DOHH2 (cell line): ENCODE measurements around the gene CDS2.

Experiments used
- H3F3A ChIP-seq: fragments of 200-600 bp; sonication (generic), shearing (Covaris generic); 2 replicates; pipeline ENCODE4 v1.6.0; 2016; ENCODE audit warnings: antibody characterized with exemption, mild to moderate bottlenecking; ENCODE audit not compliant: control insufficient read depth, insufficient read depth
- H3K27ac ChIP-seq: fragments of 200-600 bp; sonication (generic); 2 replicates; pipeline ENCODE4 v1.5.1; 2014; ENCODE audit warnings: low read depth, mild to moderate bottlenecking, low read length, moderate library complexity
- H3K27me3 ChIP-seq: fragments of 200-600 bp; sonication (generic); 2 replicates; pipeline ENCODE4 v1.6.1; 2014; ENCODE audit warnings: mild to moderate bottlenecking, low read length, mixed read lengths; ENCODE audit not compliant: control insufficient read depth
- H3K36me3 ChIP-seq: fragments of 200-600 bp; sonication (generic); 2 replicates; pipeline ENCODE4 v1.6.1; 2014; ENCODE audit warnings: mild to moderate bottlenecking, low read length, moderate library complexity, mixed read lengths; ENCODE audit not compliant: control insufficient read depth
- H3K4me1 ChIP-seq: fragments of 200-600 bp; sonication (generic); 2 replicates; pipeline ENCODE4 v1.6.1; 2014; ENCODE audit warnings: mild to moderate bottlenecking, low read length, mixed read lengths; ENCODE audit not compliant: control insufficient read depth
- H3K4me2 ChIP-seq: fragments of 200-600 bp; sonication (generic); 2 replicates; pipeline ENCODE4 v1.6.0; 2014; ENCODE audit warnings: mild to moderate bottlenecking, low read length, moderate library complexity
- H3K4me3 ChIP-seq: fragments of 200-600 bp; sonication (generic); 2 replicates; pipeline ENCODE4 v1.5.1; 2014; ENCODE audit warnings: mild to moderate bottlenecking, low read length, mixed read lengths
- H3K79me2 ChIP-seq: fragments of 200-600 bp; sonication (generic); 2 replicates; pipeline ENCODE4 v1.6.1; 2014; ENCODE audit warnings: mild to moderate bottlenecking, low read length, mixed read lengths; ENCODE audit not compliant: control insufficient read depth
- H3K9me2 ChIP-seq: fragments of 200-600 bp; sonication (generic); replicated peaks from 2 replicates; pipeline ENCODE4 v1.6.1; 2014; ENCODE audit warnings: mild to moderate bottlenecking, low read length, mixed read lengths; ENCODE audit not compliant: control insufficient read depth
- H3K9me3 ChIP-seq: fragments of 200-600 bp; sonication (generic); 2 replicates; pipeline ENCODE4 v1.6.1; 2014; ENCODE audit warnings: antibody characterized with exemption, low read length, mixed read lengths; ENCODE audit not compliant: control insufficient read depth, insufficient read depth
- H4K20me1 ChIP-seq: fragments of 200-600 bp; sonication (generic); 2 replicates; pipeline ENCODE4 v1.6.0; 2014; ENCODE audit warnings: low read depth, mild to moderate bottlenecking, antibody characterized with exemption, low read length, moderate library complexity; ENCODE audit not compliant: control insufficient read depth, insufficient read depth
- EZH2phosphoT487 ChIP-seq: fragments of 200-600 bp; sonication (generic); IDR thresholded peaks from 2 replicates; pipeline ENCODE4 v1.6.1; 2017; ENCODE audit warnings: borderline replicate concordance, mild to moderate bottlenecking, antibody characterized with exemption, low read length, moderate library complexity, mixed read lengths
- TF ChIP-seq, protein P1 (sequence below): fragments of 200-600 bp; sonication (generic); IDR thresholded peaks from one replicate; pipeline ENCODE4 v1.5.1; 2014; ENCODE audit warnings: antibody characterized with exemption, mild to moderate bottlenecking, low read depth, low read length; ENCODE audit not compliant: poor library complexity, severe bottlenecking

Gene CDS2

DNA sequence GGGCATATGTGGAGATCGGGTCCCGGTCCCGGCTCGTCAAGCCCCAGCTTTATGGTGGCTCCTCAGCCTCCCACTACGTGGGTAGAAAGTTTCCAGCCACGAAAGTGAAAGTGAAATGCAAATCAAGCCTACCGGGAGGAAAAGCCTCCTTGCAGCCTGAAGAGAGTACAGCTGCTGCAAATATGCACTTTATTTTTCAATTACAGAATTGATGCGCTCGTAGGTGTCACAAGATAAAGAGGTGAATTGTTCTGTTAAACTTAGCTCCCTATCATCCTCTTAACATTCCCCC lies 6.7 kb upstream of the CDS2 start:
- H3K4me3 ChIP-seq = peak overlapping the region; percentile 82
- no peaks in the 10 kb centered on the region for H3K27me3 ChIP-seq
- H3K27ac ChIP-seq = peak overlapping the region; percentile 89
- peak overlapping the region; percentile 91 for H3K4me2 ChIP-seq
- H3K9me3 ChIP-seq = no peaks in the 10 kb centered on the region
- TF ChIP-seq, protein P1, sequence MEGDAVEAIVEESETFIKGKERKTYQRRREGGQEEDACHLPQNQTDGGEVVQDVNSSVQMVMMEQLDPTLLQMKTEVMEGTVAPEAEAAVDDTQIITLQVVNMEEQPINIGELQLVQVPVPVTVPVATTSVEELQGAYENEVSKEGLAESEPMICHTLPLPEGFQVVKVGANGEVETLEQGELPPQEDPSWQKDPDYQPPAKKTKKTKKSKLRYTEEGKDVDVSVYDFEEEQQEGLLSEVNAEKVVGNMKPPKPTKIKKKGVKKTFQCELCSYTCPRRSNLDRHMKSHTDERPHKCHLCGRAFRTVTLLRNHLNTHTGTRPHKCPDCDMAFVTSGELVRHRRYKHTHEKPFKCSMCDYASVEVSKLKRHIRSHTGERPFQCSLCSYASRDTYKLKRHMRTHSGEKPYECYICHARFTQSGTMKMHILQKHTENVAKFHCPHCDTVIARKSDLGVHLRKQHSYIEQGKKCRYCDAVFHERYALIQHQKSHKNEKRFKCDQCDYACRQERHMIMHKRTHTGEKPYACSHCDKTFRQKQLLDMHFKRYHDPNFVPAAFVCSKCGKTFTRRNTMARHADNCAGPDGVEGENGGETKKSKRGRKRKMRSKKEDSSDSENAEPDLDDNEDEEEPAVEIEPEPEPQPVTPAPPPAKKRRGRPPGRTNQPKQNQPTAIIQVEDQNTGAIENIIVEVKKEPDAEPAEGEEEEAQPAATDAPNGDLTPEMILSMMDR = no peak
- TF ChIP-seq EZH2phosphoT487 = no peak
- H3K9me2 ChIP-seq = no peaks in the 10 kb centered on the region
- H4K20me1 ChIP-seq = peaks cover 26% of the 10 kb centered on the region
- H3K36me3 ChIP-seq = peaks cover 43% of the 10 kb centered on the region
- peaks cover 50% of the 10 kb centered on the region for H3K79me2 ChIP-seq
- peaks cover 32% of the 10 kb centered on the region for H3K4me1 ChIP-seq
- H3F3A ChIP-seq = peaks cover 46% of the 10 kb centered on the region

GRCh38 chr20:5122873-5123260 lies 3.9 kb upstream of the CDS2 start:
- H3K4me2 ChIP-seq = no peak overlapping the region
- TF ChIP-seq EZH2phosphoT487 = no peak
- TF ChIP-seq, protein P1 = no peak

DNA sequence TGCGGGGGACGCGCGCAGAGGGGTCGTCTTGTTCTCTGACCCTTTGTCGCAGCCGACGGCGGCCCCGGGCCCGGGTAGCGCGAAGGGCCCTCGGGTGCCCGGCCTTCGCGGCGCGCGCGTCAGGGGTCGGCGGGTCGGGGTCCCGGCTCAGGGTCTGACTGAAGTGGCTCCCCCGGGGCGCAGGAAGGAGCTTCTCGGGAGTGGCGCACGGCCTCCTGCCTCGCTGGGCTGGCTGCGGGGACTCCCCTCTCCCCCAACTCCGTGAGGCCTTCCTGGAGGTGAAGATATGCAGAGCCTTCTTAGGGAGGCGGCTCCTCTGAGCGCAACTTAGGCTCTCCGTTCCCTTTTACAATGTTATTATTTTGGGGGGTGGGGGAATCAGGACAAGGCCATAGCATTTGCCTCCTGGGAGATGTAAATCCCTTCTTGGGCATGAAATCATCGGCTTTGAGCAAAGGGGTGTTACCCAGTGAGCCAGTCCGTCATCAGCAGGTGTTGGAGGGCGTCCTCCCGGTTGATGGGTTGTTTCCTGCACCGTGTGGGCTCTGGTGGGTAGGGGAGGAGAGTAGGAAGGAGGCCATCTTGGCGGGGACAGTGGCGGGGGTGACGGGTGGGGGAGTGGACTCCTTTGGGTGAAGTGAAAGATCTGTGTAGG lies 523 bp downstream of the CDS2 start:
- peak overlapping the region; percentile 72 for H3K27ac ChIP-seq
- H3K4me1 ChIP-seq = peaks cover 25% of the 10 kb centered on the region
- peaks cover 52% of the 10 kb centered on the region for H3K79me2 ChIP-seq
- H3F3A ChIP-seq = peaks cover 3% of the 10 kb centered on the region; the same call in 1 of the 2 replicates
- TF ChIP-seq, protein P1 = no peak
- no peak for TF ChIP-seq EZH2phosphoT487
- no peaks in the 10 kb centered on the region for H4K20me1 ChIP-seq
- peaks cover 3% of the 10 kb centered on the region for H3K36me3 ChIP-seq
- peak overlapping the region; percentile 86 for H3K4me2 ChIP-seq
- no peaks in the 10 kb centered on the region for H3K9me2 ChIP-seq
- no peaks in the 10 kb centered on the region for H3K27me3 ChIP-seq
- no peaks in the 10 kb centered on the region for H3K9me3 ChIP-seq
- peak overlapping the region; percentile 97 for H3K4me3 ChIP-seq

More at GRCh38 chr20:5122873-5123260, 3.9 kb upstream of the CDS2 start:
- Histone ChIP-seq H3F3A (peaks cover 19% of the 10 kb centered on the region), H3K36me3 (peaks cover 19% of the 10 kb centered on the region), H3K27me3 (no peaks in the 10 kb centered on the region), H3K79me2 (peaks cover 34% of the 10 kb centered on the region), H3K9me2 (no peaks in the 10 kb centered on the region), H3K4me3 (no peak overlapping the region), H3K27ac (no peak overlapping the region), H3K4me1 (peaks cover 15% of the 10 kb centered on the region), H3K9me3 (no peaks in the 10 kb centered on the region), H4K20me1 (peaks cover 10% of the 10 kb centered on the region)
